Loucy (cell line): ENCODE data around the gene VAV2.

Experiments
- EZH2phosphoT487 ChIP-seq: fragments of 200-600 bp; IDR thresholded peaks from 2 replicates; pipeline ENCODE4 v1.6.1; 2018; ENCODE audit warnings: antibody characterized with exemption, mild to moderate bottlenecking, moderate library complexity, borderline replicate concordance
- TF ChIP-seq, protein P1 (sequence below): fragments of 200-600 bp; sonication (generic); conservative IDR thresholded peaks from 2 replicates; pipeline ENCODE4 v1.5.1; 2014; ENCODE audit warnings: mild to moderate bottlenecking, antibody characterized with exemption, low read length

DNA sequence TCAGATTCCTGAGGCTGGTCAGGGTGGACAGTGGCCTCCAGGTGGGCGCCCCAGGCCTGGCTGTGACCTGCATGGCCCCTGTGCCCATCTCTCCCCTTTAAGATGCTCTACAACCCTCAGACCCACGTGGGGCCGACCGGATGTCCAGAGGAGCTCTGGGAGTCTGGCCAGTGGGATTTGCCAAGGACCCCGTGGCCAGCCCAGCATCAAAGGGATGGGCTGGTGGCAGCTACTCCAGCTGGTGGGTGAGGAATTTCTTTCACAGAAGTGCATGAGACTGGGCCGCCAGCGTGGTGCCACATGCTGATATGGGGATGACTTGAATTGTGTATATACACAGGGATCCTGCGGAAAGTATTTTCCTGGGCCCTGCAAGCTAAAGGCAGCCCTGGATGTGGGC lies 159.2 kb downstream of the VAV2 start:
- TF ChIP-seq, protein P1, sequence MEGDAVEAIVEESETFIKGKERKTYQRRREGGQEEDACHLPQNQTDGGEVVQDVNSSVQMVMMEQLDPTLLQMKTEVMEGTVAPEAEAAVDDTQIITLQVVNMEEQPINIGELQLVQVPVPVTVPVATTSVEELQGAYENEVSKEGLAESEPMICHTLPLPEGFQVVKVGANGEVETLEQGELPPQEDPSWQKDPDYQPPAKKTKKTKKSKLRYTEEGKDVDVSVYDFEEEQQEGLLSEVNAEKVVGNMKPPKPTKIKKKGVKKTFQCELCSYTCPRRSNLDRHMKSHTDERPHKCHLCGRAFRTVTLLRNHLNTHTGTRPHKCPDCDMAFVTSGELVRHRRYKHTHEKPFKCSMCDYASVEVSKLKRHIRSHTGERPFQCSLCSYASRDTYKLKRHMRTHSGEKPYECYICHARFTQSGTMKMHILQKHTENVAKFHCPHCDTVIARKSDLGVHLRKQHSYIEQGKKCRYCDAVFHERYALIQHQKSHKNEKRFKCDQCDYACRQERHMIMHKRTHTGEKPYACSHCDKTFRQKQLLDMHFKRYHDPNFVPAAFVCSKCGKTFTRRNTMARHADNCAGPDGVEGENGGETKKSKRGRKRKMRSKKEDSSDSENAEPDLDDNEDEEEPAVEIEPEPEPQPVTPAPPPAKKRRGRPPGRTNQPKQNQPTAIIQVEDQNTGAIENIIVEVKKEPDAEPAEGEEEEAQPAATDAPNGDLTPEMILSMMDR: no peak
- TF ChIP-seq EZH2phosphoT487: no peak
